Skeletal muscle tissue (tissue), 4 donors: Measurements from ENCODE around the gene SMCO1. TPM values are rescaled to one million over a fixed set of nuclear protein-coding genes. Genes with fewer than 3 reads are reported as not detected.
"Not testable (repeated sequence)": the region's sequence is repeated elsewhere in the genome, so short reads cannot be mapped to it uniquely, and the experiment has no call there.

Experiments used
- H3K27ac ChIP-seq: one replicate; pipeline ENCODE4 v1.7.0; 2013; ENCODE audit warnings: mild to moderate bottlenecking, low read depth, low read length, inconsistent platforms
- H3K27me3 ChIP-seq, 3 donors: one replicate each; pipeline ENCODE4 v1.7.0; 2013; ENCODE audit warnings: low read length in 3 of 3; ENCODE audit not compliant: control insufficient read depth in 3 of 3, insufficient read depth in 3 of 3
- H3K36me3 ChIP-seq, 3 donors: one replicate each; pipeline ENCODE4 v1.7.0; 2013; ENCODE audit warnings: low read length in 3 of 3; ENCODE audit not compliant: control insufficient read depth in 3 of 3, insufficient read depth in 3 of 3
- H3K4me1 ChIP-seq, 3 donors: one replicate each; pipeline ENCODE4 v1.7.0; 2013; ENCODE audit warnings: low read length in 3 of 3, mild to moderate bottlenecking in 3 of 3; ENCODE audit not compliant: control insufficient read depth in 3 of 3, insufficient read depth in 3 of 3
- H3K4me3 ChIP-seq, 3 donors: one replicate each; pipeline ENCODE4 v1.7.0; 2013; ENCODE audit warnings: low read length in 3 of 3
- H3K9ac ChIP-seq, 3 donors: one replicate each; pipeline ENCODE4 v1.7.0; 2013; ENCODE audit warnings: low read length in 3 of 3, mild to moderate bottlenecking in 3 of 3, moderate library complexity in 2 of 3, low read depth in 1 of 3
- H3K9me3 ChIP-seq, 3 donors: one replicate each; pipeline ENCODE4 v1.7.0; 2013; ENCODE audit warnings: low read length in 3 of 3; ENCODE audit not compliant: control insufficient read depth in 3 of 3
- total RNA-seq: library from RNA; depleted of rRNA; stranded (reverse); fragments of >200 nt; gene quantifications from one replicate; pipeline ENCODE4 v1.2.3, GENCODE V29; 2014
- donor health status: Osteomylitis.

Gene SMCO1
- total RNA-seq, 1 donor from 2014 or later: 3.7 TPM

DNA sequence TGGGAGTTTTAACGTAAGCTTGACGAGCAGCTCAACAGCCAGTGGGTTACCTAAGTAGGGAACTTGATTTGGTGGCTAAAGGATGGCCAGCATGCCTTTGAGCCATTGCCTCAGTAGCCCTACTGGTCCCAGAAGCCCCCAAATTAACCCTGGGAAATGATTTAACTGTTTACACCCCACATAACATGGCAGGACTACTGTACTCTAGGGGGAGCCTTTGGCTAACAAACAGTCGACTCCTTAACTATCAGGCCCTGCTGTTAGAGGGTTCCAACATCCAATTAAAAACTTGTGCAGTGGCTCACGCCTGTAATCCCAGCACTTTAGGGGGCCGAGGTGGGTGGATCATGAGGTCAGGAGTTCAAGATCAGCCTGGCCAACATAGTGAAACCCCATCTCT, 9.4 kb upstream of the SMCO1 start:
- no peak overlapping the region for H3K9ac ChIP-seq
- H3K4me1 ChIP-seq: peaks cover 0 to 4% (median 2%) of the 10 kb centered on the region in 3 donors
- H3K27ac ChIP-seq: no peak overlapping the region
- no peaks in the 10 kb centered on the region for H3K27me3 ChIP-seq
- peaks cover 0 to 6% (median 0%) of the 10 kb centered on the region in 3 donors for H3K9me3 ChIP-seq
- H3K4me3 ChIP-seq: no peak overlapping the region
- H3K36me3 ChIP-seq: no peaks in the 10 kb centered on the region

- H3K27me3 ChIP-seq: no peaks in the 10 kb centered on the region
- H3K4me1 ChIP-seq: peaks cover 0 to 7% (median 2%) of the 10 kb centered on the region in 3 donors
- H3K9me3 ChIP-seq: peaks cover 0 to 6% (median 1%) of the 10 kb centered on the region in 3 donors
- no peak overlapping the region for H3K9ac ChIP-seq
- H3K4me3 ChIP-seq: no peak overlapping the region
- no peak overlapping the region for H3K27ac ChIP-seq
- H3K36me3 ChIP-seq: no peaks in the 10 kb centered on the region
Measured at GRCh38 chr3:196523841-196524240, 8.7 kb upstream of the SMCO1 start.

DNA sequence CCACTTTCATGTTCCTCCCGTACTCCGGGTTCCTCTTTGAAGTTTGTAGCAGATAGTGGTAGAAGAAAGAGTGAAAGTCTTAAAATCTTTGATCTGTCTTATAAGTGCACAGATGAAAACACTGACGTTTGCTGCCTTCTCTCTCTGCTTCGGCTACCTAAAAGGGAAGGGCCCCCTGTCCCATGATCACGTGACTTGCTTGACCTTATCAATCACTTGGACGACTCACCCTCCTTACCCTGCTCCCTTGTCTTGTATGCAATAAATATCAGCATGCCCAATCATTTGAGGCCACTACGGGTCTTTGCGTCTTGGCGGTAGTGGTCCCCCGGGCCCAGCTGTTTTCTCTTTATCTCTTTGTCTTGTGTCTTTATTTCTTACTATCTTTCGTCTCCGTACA, 6.1 kb upstream of the SMCO1 start:
- H3K4me3 ChIP-seq, H3K9me3 ChIP-seq, H3K9ac ChIP-seq, H3K4me1 ChIP-seq, H3K27ac ChIP-seq, H3K27me3 ChIP-seq, H3K36me3 ChIP-seq: not testable (repeated sequence)

GRCh38 chr3:196519718-196520082, 4.6 kb upstream of the SMCO1 start:
- no peak overlapping the region for H3K4me3 ChIP-seq
- no peaks in the 10 kb centered on the region for H3K36me3 ChIP-seq
- H3K9me3 ChIP-seq: peaks cover 0 to 9% (median 5%) of the 10 kb centered on the region in 3 donors
- H3K27me3 ChIP-seq: no peaks in the 10 kb centered on the region
- peaks cover 0 to 16% (median 6%) of the 10 kb centered on the region in 3 donors for H3K4me1 ChIP-seq
- H3K27ac ChIP-seq: no peak overlapping the region
- H3K9ac ChIP-seq: no peak overlapping the region

DNA sequence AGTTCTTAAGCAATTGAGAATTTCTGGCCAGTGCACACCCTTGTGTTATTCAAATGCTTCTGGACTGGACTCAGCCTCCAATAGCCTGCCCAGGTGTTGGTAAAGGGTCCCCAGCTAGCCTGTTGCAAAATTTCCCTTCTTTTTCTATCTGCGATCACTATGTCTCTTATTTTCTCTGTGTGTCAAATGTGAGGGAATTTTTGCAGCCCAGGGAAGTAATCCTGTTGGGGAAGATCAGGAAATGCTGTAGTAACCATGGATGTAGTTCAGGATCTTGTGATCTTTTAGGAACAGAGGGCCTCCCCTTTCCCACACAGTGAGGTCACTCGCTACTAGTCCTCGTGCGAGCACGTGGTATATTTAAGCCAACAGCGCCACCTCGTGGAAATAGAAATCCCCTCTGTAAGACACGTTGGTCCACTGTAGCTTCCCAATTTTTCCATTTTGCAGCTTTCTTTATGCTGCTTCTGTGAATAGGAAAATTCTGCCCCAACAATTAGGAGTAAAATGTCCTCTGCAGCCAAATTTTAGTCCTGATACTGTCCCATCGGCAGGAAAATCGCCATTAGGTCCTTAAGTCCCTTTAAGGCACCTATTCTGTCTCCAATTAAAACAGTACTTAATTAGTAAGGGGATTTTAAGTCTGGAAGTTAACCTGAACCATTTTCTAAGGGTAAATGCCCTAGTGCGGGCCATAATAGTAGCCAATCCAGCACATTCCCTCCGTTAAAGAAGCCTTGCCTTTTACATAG, 4.0 kb upstream of the SMCO1 start:
- Histone ChIP-seq H3K36me3 (no peaks in the 10 kb centered on the region), H3K27me3 (no peaks in the 10 kb centered on the region), H3K27ac (no peak overlapping the region), H3K4me1 (peaks cover 0 to 18% (median 6%) of the 10 kb centered on the region in 3 donors), H3K4me3 (no peak overlapping the region), H3K9me3 (peaks cover 0 to 9% (median 5%) of the 10 kb centered on the region in 3 donors), H3K9ac (no peak overlapping the region)

GRCh38 chr3:196517919-196518318, 2.8 kb upstream of the SMCO1 start:
- H3K27me3 ChIP-seq: no peaks in the 10 kb centered on the region
- H3K9ac ChIP-seq: no peak overlapping the region
- no peaks in the 10 kb centered on the region for H3K36me3 ChIP-seq
- H3K4me3 ChIP-seq: no peak overlapping the region
- H3K4me1 ChIP-seq: peaks cover 0 to 22% (median 6%) of the 10 kb centered on the region in 3 donors
- H3K9me3 ChIP-seq: peaks cover 0 to 9% (median 5%) of the 10 kb centered on the region in 3 donors
- no peak overlapping the region for H3K27ac ChIP-seq

DNA sequence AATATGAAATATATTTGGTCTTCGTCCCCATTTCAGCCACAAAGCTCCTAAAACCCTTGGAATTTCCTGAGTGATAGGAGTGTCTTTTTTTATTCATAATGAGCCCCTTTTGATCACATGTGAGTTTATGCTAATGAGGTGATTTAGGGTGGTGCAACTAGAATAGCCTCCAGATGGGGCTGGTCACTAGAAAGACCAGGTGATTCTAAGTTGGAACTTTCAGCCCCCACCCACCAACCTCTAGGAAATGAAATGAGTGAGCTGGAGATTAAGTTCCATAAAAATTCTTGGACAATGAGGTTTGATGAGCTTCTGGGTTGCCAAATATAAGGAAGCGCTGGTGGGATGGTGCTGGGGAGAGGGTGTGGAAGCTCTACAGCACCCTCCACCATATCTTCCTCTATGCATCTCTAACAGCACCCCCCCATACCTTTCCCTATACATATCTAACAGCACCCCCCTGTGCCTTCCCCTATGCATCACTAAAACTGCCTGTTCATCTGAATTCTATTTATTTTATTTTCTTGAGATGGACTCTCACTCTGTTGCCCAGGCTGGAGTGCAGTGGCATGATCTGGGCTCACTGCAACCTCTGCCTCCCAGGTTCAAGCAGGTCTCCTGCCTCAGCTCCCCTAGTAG, 2.1 kb upstream of the SMCO1 start:
- H3K36me3 ChIP-seq: no peaks in the 10 kb centered on the region
- H3K27ac ChIP-seq: no peak overlapping the region
- no peaks in the 10 kb centered on the region for H3K27me3 ChIP-seq
- peaks cover 0 to 9% (median 5%) of the 10 kb centered on the region in 3 donors for H3K9me3 ChIP-seq
- no peak overlapping the region for H3K4me3 ChIP-seq
- H3K9ac ChIP-seq: no peak overlapping the region
- H3K4me1 ChIP-seq: peaks cover 0 to 22% (median 6%) of the 10 kb centered on the region in 3 donors

DNA sequence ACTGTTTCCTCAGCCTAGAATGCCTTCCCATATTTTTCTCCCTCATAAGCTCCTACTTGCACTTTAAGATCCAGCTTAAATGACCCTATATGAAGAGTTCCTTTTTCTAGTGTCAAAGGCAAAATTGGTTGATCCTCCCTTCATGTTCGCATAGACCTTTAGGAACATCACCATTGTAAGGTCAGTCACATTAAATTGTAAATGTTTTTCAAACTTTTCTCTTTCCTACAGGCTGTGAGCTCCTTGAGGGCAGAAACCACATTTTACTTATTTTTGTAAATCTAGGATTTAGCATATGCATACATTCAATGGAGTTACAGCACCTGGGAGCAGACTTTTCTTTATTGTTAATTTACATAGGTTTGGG, 813 bp downstream of the SMCO1 start:
- H3K9ac ChIP-seq: peak overlapping the region; percentile 61 to 85 (median 71)
- H3K4me1 ChIP-seq: peaks cover 0 to 22% (median 6%) of the 10 kb centered on the region in 3 donors
- no peaks in the 10 kb centered on the region for H3K36me3 ChIP-seq
- H3K27me3 ChIP-seq: no peaks in the 10 kb centered on the region
- H3K27ac ChIP-seq: peak overlapping the region; percentile 86
- H3K9me3 ChIP-seq: peaks cover 0 to 5% (median 3%) of the 10 kb centered on the region in 3 donors
- H3K4me3 ChIP-seq: peak overlapping the region; percentile 62 to 79 (median 78)

DNA sequence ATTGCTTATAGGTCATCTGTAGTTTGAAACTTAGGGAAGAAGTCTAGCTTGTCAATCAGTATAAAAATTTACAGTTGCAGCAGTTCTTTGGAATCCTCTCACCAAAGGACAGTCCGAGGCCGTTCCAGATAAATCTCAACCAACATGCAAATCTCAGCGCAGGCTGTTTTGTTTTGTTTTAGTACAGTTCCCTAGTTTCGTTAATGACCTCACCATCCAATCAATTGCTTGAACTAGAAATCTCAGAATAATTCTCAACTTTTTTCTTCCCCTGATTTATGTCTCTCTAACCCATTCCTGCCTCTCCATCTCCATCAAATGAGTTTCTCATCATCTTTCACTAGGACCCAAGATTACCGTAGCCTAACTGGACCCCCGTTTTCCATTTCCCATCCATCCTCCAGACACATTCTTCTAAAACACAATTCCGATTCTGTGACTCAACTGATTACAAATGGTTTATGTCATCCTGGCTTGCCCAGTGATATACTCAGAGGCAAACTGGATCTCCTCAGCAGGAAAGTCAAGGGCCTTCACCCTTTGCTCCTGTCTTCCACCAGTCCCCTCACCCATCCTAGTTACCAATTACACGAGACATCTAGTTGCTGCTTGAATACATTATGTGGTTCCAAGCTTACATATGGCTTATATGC, 1.3 kb downstream of the SMCO1 start:
- peak overlapping the region; percentile 86 for H3K27ac ChIP-seq

More for the DNA sequence above, 1.3 kb downstream of the SMCO1 start:
- Histone ChIP-seq H3K4me3 (peak overlapping the region; percentile 62 to 79 (median 78)), H3K4me1 (peaks cover 0 to 19% (median 6%) of the 10 kb centered on the region in 3 donors), H3K27me3 (no peaks in the 10 kb centered on the region), H3K9me3 (peaks cover 0 to 3% (median 3%) of the 10 kb centered on the region in 3 donors), H3K9ac (peak overlapping the region; percentile 61 to 85 (median 71)), H3K36me3 (no peaks in the 10 kb centered on the region)
